NT2/D1 (cell line): ENCODE data around the gene RIMBP2.

ENCODE experiments used
- SUZ12 ChIP-seq: IDR thresholded peaks from 2 replicates; pipeline ENCODE4 v1.6.1; 2011; ENCODE audit not compliant: insufficient read length, insufficient read depth; ENCODE audit errors: extremely low read depth
- YY1 ChIP-seq: IDR thresholded peaks from 2 replicates; pipeline ENCODE4 v1.6.1; 2011; ENCODE audit not compliant: insufficient read length, insufficient read depth
- ZNF274 ChIP-seq: IDR thresholded peaks from 2 replicates; pipeline ENCODE4 v1.6.1; 2011; ENCODE audit warnings: mild to moderate bottlenecking, low read depth, low read length

DNA sequence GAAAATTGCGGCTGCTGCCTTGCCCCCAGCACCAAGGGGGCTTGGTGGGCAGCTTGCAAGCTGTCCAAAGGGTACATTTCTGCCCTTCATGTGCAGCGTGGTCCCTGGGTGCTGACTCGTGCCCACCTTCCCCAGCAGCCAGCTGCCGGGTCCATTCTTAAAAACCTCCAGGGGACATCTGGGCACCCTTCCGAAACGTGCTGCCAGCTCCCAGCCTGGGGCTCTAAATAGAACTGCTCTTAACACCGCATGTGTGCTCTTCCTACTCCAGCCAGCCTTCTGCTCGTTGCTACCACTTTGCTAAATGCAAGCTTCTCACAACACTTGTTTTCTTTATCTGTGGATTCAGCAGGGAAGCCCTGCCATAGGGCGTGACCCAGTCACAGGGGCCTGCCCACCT, 66.0 kb downstream of the RIMBP2 start:
- no peak for TF ChIP-seq ZNF274
- TF ChIP-seq YY1: no peak
- no peak for TF ChIP-seq SUZ12
